SK-N-SH (cell line): ENCODE measurements around the gene NRG3. TPM values are rescaled to one million over a fixed set of nuclear protein-coding genes. Genes with fewer than 3 reads are reported as not detected.

Experiments
- CTCF ChIA-PET: fragments of 300-600, 350-600 bp; formaldehyde crosslinking; extraction: SDS; loops from one replicate; lab custom pipeline; 2021; lab: Yijun Ruan, JAX
- POLR2A ChIA-PET: fragments of 350-600 bp; sonication (Branson Sonifier 250); formaldehyde crosslinking; extraction: SDS; loops from one replicate; lab custom pipeline; 2020; ENCODE audit warnings: antibody characterized with exemption, inconsistent platforms; lab: Yijun Ruan, JAX
- DNase-seq: peaks from one replicate; pipeline ENCODE4 v3.0.0; 2012
- H2AFZ ChIP-seq: fragments of 200-600 bp; sonication (generic); 2 replicates; pipeline ENCODE4 v1.8.1; 2016; ENCODE audit warnings: antibody characterized with exemption, mild to moderate bottlenecking, low read depth
- H3F3A ChIP-seq: fragments of 200-600 bp; sonication (generic); replicated peaks from 2 replicates; pipeline ENCODE3; 2016; ENCODE audit warnings: antibody characterized with exemption, mild to moderate bottlenecking; ENCODE audit not compliant: insufficient read depth
- H3K27ac ChIP-seq, 2 experiments: fragments of 200-500 bp in 1 of 2; fragments of 200-600 bp in 1 of 2; sonication (Bioruptor generic) in 1 of 2; sonication (generic), shearing (Covaris generic) in 1 of 2; 2 replicates each; pipeline versions ENCODE4 v1.5.1 to v1.6.1; 2014 to 2016; ENCODE audit warnings: low read depth in 2 of 2, inconsistent platforms in 1 of 2, low read length in 1 of 2, mild to moderate bottlenecking in 1 of 2, mixed read lengths in 1 of 2
- H3K27me3 ChIP-seq: fragments of 200-600 bp; sonication (generic), shearing (Covaris generic); 2 replicates; pipeline ENCODE4 v1.6.1; 2016; ENCODE audit warnings: mixed run types; ENCODE audit not compliant: insufficient read depth
- H3K36me3 ChIP-seq, 2 experiments: fragments of 200-500 bp in 1 of 2; fragments of 200-600 bp in 1 of 2; sonication (Bioruptor generic) in 1 of 2; sonication (generic) in 1 of 2; replicated peaks in 1 of 2; 2 replicates each; pipeline versions ENCODE3 to v1.5.1; 2014 to 2016; ENCODE audit warnings: low read length in 1 of 2, mild to moderate bottlenecking in 1 of 2; ENCODE audit not compliant: insufficient read depth in 2 of 2, control insufficient read depth in 1 of 2
- H3K4me1 ChIP-seq, 2 experiments: fragments of 200-500 bp in 1 of 2; fragments of 200-600 bp in 1 of 2; sonication (Bioruptor generic) in 1 of 2; sonication (generic), shearing (Covaris generic) in 1 of 2; 2 replicates each; pipeline versions ENCODE4 v1.5.1 to v1.6.1; 2014 to 2016; ENCODE audit warnings: low read depth in 1 of 2, low read length in 1 of 2, mixed run types in 1 of 2; ENCODE audit not compliant: insufficient read depth in 2 of 2, control insufficient read depth in 1 of 2
- H3K4me2 ChIP-seq: fragments of 200-600 bp; sonication (generic), shearing (Covaris generic); 2 replicates; pipeline ENCODE4 v1.6.1; 2017; ENCODE audit warnings: mixed run types
- H3K4me3 ChIP-seq, 2 experiments: fragments of 200-500 bp in 1 of 2; fragments of 200-600 bp in 1 of 2; sonication (Bioruptor generic) in 1 of 2; sonication (generic), shearing (Covaris generic) in 1 of 2; 2 replicates each; pipeline versions ENCODE4 v1.5.1 to v1.8.1; 2014 to 2016; ENCODE audit warnings: low read depth in 2 of 2, inconsistent platforms in 1 of 2, low read length in 1 of 2, mild to moderate bottlenecking in 1 of 2, mixed read lengths in 1 of 2, moderate library complexity in 1 of 2
- H3K79me2 ChIP-seq: fragments of 200-600 bp; sonication (generic); 2 replicates; pipeline ENCODE4 v1.8.1; 2017; ENCODE audit warnings: mild to moderate bottlenecking; ENCODE audit not compliant: insufficient read depth
- H3K9ac ChIP-seq: fragments of 200-600 bp; sonication (generic); 2 replicates; pipeline ENCODE4 v1.6.1; 2017; ENCODE audit warnings: mixed run types
- H3K9me2 ChIP-seq: fragments of 200-600 bp; sonication (generic); 2 replicates; pipeline ENCODE4 v1.6.1; 2017; ENCODE audit warnings: mixed run types
- H3K9me3 ChIP-seq: fragments of 200-600 bp; sonication (generic); 2 replicates; pipeline ENCODE4 v1.6.1; 2017; ENCODE audit warnings: mixed run types, mild to moderate bottlenecking, moderate library complexity
- H4K20me1 ChIP-seq: fragments of 200-600 bp; sonication (generic); 2 replicates; pipeline ENCODE4 v1.6.1; 2017; ENCODE audit warnings: mild to moderate bottlenecking, mixed run types; ENCODE audit not compliant: insufficient read depth
- CHD2 ChIP-seq: fragments of 150-350 bp; IDR thresholded peaks from 2 replicates; pipeline ENCODE4 v1.6.1; 2018; ENCODE audit warnings: low read length; ENCODE audit not compliant: partially characterized antibody
- EZH2phosphoT487 ChIP-seq: fragments of 200-600 bp; sonication (generic); IDR thresholded peaks from 2 replicates; pipeline ENCODE4 v1.6.1; 2017; ENCODE audit warnings: low read depth, mixed run types, mild to moderate bottlenecking, antibody characterized with exemption, moderate library complexity, borderline replicate concordance
- FOXM1 ChIP-seq: IDR thresholded peaks from 2 replicates; pipeline ENCODE4 v1.4.0; 2012; ENCODE audit warnings: low read depth, mild to moderate bottlenecking
- GABPA ChIP-seq: IDR thresholded peaks from 2 replicates; pipeline ENCODE4 v1.4.0; 2012; ENCODE audit warnings: low read depth, mild to moderate bottlenecking
- IRF3 ChIP-seq: fragments of 150-350 bp; IDR thresholded peaks from 2 replicates; pipeline ENCODE4 v1.6.1; 2016; ENCODE audit warnings: mild to moderate bottlenecking, low read depth, low read length
- MEF2A ChIP-seq: IDR thresholded peaks from 2 replicates; pipeline ENCODE4 v1.4.0; 2012; ENCODE audit warnings: low read depth, borderline replicate concordance
- NFIC ChIP-seq: IDR thresholded peaks from 2 replicates; pipeline ENCODE4 v1.4.0; 2012; ENCODE audit warnings: borderline replicate concordance
- PBX3 ChIP-seq: IDR thresholded peaks from 2 replicates; pipeline ENCODE4; 2012
- POLR2AphosphoS5 ChIP-seq: IDR thresholded peaks from 2 replicates; pipeline ENCODE4 v1.6.1; 2012; ENCODE audit warnings: low read depth, low read length
- YY1 ChIP-seq: IDR thresholded peaks from 2 replicates; pipeline ENCODE4 v1.4.0; 2012; ENCODE audit warnings: low read depth, mild to moderate bottlenecking
- WGBS: methylation state at CpG from one replicate; pipeline ENCODE4 v1.1.6; 2017; ENCODE audit warnings: low lambda C conversion rate; 5-methylcytosine and 5-hydroxymethylcytosine counted together
- polyA plus RNA-seq, 3 experiments: library from polyadenylated mRNA; depleted of rRNA; stranded (reverse); fragments of >200 nt; gene quantifications; 2 replicates each; pipeline ENCODE4 v1.2.3, GENCODE V29; 2012
- TF ChIP-seq, protein P1 (sequence below): IDR thresholded peaks from 2 replicates; pipeline ENCODE4 v1.4.0; 2012; ENCODE audit warnings: low read depth
- TF ChIP-seq, protein P2 (sequence below): IDR thresholded peaks from 2 replicates; pipeline ENCODE4 v1.6.1; 2012; ENCODE audit warnings: mild to moderate bottlenecking, low read depth, low read length, moderate library complexity

Gene NRG3
- polyA plus RNA-seq, 1 of the 3 experiments (the other 2 are of a cell fraction): 0.03 TPM

DNA sequence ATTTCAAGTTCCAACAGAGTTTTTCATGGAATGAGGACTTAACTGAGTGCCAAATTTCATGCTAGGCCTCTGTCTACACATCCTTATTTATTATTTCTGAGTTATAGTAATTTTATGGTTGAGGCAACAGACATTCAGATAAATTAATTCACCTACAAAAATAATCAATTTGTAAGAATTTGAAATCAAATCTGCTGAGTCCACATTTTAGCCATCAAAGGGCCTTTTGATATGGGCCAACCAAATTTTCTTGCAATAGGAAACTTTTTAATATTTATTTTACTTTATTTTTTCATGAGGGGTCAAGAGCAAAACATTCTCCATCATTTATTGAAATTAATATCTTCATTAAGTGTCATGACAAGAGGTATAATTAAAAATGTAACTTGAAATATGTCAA lies 875.5 kb downstream of the NRG3 start (continued):
- no peak for TF ChIP-seq GABPA
- TF ChIP-seq MEF2A: no peak
- TF ChIP-seq, protein P1, sequence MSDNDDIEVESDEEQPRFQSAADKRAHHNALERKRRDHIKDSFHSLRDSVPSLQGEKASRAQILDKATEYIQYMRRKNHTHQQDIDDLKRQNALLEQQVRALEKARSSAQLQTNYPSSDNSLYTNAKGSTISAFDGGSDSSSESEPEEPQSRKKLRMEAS: no peak
- TF ChIP-seq CHD2: no peak

DNA sequence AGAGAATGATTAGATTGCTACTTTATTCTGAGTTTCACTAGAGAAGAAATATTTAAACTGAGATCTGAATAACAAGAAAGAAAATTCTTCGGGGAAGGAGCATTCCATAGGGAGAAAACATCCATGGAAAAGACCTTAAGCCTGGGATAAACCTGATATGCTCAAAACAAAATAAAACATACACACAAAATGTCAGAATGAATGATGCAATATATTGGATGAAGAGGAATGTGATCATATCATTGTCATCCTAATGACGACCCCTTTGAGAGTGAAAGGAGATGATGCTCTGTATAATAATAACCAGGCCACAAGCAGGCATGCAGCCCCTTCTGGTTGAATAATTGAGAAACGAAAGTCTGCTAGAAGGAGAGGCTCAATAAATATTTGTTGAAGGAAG lies 882.4 kb downstream of the NRG3 start:
- no peak for DNase-seq
- TF ChIP-seq PBX3 (no peak), NFIC (no peak), MEF2A (no peak), YY1 (no peak), EZH2phosphoT487 (no peak), IRF3 (no peak), FOXM1 (no peak), POLR2AphosphoS5 (no peak)
- TF ChIP-seq, protein P1: no peak
- TF ChIP-seq, protein P2, sequence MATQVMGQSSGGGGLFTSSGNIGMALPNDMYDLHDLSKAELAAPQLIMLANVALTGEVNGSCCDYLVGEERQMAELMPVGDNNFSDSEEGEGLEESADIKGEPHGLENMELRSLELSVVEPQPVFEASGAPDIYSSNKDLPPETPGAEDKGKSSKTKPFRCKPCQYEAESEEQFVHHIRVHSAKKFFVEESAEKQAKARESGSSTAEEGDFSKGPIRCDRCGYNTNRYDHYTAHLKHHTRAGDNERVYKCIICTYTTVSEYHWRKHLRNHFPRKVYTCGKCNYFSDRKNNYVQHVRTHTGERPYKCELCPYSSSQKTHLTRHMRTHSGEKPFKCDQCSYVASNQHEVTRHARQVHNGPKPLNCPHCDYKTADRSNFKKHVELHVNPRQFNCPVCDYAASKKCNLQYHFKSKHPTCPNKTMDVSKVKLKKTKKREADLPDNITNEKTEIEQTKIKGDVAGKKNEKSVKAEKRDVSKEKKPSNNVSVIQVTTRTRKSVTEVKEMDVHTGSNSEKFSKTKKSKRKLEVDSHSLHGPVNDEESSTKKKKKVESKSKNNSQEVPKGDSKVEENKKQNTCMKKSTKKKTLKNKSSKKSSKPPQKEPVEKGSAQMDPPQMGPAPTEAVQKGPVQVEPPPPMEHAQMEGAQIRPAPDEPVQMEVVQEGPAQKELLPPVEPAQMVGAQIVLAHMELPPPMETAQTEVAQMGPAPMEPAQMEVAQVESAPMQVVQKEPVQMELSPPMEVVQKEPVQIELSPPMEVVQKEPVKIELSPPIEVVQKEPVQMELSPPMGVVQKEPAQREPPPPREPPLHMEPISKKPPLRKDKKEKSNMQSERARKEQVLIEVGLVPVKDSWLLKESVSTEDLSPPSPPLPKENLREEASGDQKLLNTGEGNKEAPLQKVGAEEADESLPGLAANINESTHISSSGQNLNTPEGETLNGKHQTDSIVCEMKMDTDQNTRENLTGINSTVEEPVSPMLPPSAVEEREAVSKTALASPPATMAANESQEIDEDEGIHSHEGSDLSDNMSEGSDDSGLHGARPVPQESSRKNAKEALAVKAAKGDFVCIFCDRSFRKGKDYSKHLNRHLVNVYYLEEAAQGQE: no peak
- Histone ChIP-seq H3K79me2 (no peaks in the 10 kb centered on the region), H3K27ac (no peak overlapping the region), H3K27me3 (no peaks in the 10 kb centered on the region), H3K4me1 (no peaks in the 10 kb centered on the region; a peak in 1 of 4 replicates), H3K9me2 (no peaks in the 10 kb centered on the region; the same call in 1 of the 2 replicates), H3K36me3 (no peaks in the 10 kb centered on the region), H3K4me3 (no peak overlapping the region), H3K9me3 (no peaks in the 10 kb centered on the region), H2AFZ (no peak overlapping the region), H3F3A (no peaks in the 10 kb centered on the region), H3K4me2 (no peak overlapping the region), H4K20me1 (no peaks in the 10 kb centered on the region), H3K9ac (no peak overlapping the region)
- 54% methylated on average over 3 of the region's 3 CpGs for WGBS
- ChIA-PET CTCF (no interaction called here), POLR2A (no interaction called here)
